Activated T-cell treated with anti-CD3 and anti-CD28 coated beads for 4 hours (primary cell): ENCODE results near the gene MBP.
"Not testable (repeated sequence)": the region's sequence is repeated elsewhere in the genome, so short reads cannot be mapped to it uniquely, and the experiment has no call there.

Experiments used
- DNase-seq: peaks from one replicate; pipeline ENCODE4 v3.0.0-alpha.2; 2020

The MBP gene

DNA sequence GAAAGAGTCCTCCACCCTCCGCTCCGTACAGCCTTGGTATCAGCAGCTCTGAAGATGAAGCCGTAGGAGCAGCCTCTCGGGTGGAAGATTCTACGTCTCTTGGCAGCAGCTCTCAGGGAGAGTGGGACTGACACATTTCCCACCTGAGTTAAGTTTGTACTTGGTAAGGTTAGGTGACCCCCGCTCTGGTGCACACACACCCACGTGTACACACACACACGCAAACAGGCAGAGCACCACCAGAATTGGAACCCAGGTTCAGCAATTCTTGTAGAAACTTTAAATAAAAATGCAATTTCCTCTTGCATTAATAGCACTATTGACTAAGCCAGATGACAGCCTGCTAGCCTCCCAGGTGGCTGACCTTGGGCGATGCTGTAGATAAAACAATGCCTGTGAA, 111.5 kb downstream of the MBP start:
- DNase-seq: no peak

- DNase-seq: no peak
Measured at GRCh38 chr18:77020561-77020960, 112.0 kb downstream of the MBP start.

DNA sequence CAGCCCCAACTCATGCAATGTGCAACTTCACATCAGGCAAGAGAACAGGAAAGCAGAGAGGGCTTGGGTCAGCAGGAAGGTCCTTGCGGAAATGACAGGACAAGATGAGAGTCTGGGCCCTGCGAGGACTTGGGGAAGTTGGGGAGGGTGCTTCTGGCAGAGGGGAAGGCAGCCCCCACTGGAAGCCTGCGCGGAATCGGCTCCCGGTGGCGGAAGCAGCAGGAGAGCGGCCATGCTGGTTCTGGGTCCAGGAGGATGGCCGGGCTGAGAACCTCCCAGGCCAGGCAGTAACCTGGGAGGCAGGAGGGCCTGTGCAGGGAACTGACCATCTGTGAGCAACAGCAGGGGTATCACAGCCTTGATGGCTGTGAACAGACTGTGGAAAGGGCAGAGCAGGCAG, 112.9 kb downstream of the MBP start:
- no peak for DNase-seq

DNA sequence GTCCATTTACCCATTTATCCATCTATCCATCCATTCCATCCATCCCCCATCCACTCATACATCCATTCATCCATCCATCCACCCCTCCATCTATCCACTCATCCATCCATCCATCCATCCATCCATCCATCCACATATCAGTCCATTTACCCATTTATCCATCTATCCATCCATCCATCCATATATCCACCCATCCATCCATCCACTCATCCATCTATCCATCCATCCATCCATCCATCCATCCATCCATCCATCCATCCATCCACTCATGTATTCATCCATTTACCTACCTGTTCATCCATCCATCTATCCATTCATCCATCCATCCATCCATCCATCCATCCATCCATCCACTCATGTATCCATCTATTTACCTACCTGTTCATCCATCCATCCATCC, 113.9 kb downstream of the MBP start:
- DNase-seq: not testable (repeated sequence)

DNA sequence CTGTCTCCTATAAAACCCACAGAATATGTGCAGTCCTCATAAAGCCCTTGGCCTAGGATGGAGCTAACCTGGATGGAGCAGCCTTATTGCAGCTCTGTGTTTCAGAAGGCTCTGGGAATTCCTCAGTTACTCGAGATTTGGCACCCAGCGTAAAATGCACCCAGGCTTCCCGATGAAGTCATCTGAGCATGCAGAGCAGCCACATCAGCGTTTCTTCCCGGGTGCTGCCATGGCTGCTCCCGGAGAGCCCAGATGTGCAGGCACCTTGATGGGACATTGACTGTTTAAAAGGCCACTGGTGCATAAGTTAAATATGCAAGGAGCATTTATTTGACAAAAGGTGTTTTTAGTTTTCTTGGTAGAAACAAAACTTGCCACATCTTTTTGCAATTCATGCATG, 115.2 kb downstream of the MBP start:
- DNase-seq: no peak

GRCh38 chr18:77016936-77017335, 115.6 kb downstream of the MBP start:
- no peak for DNase-seq

- no peak for DNase-seq
Measured at GRCh38 chr18:77015771-77016710, 116.5 kb downstream of the MBP start.

- no peak for DNase-seq
Measured at GRCh38 chr18:77015169-77015568, 117.4 kb downstream of the MBP start.

DNA sequence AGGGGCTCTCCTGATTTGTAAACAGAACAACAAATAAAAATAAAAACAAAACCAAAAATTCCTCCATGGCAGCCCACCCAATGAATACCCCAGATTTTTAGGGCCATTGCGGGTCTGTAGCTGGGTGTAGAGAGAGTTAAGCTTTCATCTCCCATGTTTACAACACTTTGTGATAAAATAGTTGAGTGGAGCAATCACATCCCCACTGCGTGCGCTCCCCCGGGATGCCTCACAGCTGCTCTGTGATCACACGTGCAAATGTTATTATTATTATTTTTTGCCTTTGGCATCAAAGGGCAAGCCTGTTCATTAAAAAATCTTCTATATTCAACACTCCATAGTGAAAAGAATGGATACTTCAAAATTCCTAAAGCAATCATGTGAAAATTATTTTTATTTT, 118.0 kb downstream of the MBP start:
- DNase-seq: no peak

DNA sequence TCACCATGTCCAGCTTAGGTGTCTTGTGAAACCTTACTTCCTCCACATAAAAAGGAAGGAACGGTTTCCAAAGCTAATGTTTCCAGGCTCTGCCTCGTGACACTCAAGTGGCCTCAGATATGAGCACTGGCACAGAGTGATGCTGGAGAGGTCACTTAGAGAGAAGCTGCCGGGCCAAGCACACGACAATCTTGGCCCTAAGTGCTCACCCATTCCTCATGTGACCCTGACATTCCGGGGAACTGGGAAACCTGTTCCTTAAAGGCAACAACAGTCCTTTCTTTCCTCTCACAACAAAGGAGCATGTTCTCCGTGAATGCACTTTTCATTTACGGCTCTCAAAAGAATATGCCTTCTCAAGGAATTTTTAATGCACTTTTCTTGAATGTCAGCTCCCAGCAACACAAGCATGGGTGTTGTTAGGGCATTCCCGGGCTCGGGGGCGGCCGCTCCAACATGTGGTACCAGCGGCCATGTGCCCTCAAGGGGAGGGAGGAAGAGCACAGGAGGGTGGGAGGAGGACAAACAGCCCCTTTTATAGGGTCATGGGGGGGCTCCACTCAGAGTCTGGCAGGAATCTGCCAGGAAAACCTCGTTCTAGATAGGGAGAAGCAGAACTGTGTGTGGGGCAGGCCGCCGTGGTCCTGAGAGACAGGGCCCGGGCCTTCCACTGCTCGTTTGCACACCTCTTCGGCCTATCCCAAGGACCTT, 118.6 kb downstream of the MBP start:
- DNase-seq: no peak

- DNase-seq: no peak
Measured at GRCh38 chr18:77012806-77013541, 119.6 kb downstream of the MBP start.

DNA sequence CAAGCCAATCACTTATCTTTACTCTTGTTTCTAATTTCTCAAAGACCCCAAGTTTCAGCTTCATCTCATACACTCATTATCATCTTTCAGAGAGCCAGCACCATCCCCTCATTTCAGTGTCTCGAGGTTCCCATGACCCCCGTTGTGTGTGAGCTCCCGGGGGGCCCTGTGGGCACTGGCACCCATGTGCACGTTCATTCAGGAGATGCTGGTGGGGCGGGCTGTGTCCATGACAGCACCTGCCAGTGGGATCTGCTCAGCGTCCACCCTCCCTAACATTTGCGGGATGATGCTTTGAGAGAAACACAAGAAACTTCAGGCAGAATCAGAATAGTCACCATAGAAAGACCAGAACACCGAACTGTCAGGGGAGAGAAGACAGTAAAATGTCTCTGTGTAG, 120.5 kb downstream of the MBP start:
- no peak for DNase-seq

- DNase-seq: no peak
Measured at GRCh38 chr18:77009675-77010074, 122.9 kb downstream of the MBP start.

GRCh38 chr18:77008576-77009315, 123.8 kb downstream of the MBP start:
- DNase-seq: no peak

GRCh38 chr18:77008006-77008405, 124.6 kb downstream of the MBP start:
- DNase-seq: no peak

DNA sequence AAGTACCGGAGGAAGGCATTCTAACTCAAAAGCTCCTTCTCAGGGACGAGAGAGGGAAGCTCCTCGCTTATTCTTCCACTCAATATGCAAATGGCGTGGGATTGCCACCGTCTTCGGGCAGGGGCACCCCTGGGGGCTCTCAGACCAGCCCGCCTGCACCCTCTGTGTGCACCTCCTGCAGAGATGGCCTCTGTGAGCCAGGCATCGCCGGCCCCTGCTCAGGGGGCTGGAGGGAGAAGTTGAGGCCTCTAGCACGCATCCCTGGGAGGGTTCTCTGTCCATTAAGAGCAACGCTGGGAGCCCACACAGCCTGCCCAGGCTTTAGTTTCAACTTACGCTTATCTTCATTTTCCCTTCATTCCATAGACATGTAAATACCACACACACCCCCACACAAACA, 125.3 kb downstream of the MBP start:
- DNase-seq: no peak

- DNase-seq: no peak
Measured at GRCh38 chr18:77006305-77007175, 126.0 kb downstream of the MBP start.

GRCh38 chr18:77005651-77006195, 126.9 kb downstream of the MBP start:
- no peak for DNase-seq

DNA sequence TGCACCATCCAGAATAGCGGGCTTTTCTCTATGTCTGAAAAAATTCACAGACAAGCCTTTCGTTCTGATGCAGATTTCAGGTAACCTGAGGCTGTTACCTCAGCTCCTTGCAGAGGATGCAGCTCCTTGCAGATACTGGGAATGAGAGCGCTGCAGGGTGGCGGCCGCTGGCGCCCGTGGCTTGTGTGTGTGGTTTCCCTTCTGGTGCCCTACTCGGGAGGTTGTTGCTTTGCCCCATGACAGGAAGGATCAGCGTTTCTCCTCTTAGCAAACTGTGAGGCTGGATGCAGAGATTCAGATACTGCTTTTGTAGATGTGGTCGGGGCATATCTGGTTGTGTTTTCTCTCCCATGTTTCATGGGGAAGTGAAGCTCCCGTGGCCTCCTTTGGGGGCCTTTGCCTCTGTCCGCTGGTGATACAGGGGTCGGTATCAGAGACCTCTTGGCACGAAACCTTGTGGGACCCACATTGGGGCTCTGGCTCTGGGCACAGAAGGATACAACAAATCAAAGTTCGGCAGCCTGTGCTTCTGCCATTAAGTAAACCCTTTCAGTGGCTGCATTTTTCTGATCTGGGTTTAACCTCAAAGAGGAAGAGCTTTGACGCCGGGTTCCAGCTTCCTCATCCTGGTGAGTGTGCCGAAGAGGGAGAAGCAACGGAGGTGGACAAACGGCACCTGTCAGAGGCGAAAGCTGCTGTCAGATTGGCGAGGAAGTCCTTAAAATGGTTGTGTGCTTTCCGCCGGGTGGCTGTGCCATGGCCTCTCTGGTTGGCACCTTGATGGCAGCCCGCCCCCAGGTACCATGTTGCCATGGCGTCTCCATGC, 127.8 kb downstream of the MBP start:
- DNase-seq: no peak

GRCh38 chr18:77003316-77003715, 129.3 kb downstream of the MBP start:
- no peak for DNase-seq

DNA sequence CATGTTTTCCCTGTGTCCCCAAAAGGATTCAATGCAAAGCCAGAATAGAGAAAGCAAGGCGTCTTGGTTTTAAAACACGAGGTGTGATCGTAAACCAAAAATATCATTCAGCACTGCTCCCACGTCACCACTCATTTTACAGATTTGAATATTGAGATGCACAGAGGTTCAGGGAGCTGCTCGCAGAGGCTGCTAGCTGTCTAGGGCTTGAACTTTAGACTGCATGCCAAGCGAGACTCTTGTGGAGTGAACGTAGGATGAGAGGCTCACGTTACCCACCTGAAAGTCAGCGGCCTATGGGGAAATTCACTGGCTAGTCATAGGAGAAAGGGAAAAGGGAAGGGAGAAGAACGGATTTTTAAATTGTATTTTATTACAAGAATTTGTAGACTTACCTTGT, 130.1 kb downstream of the MBP start:
- no peak for DNase-seq
